ENCODE measurements around the gene PHB1.

DNA sequence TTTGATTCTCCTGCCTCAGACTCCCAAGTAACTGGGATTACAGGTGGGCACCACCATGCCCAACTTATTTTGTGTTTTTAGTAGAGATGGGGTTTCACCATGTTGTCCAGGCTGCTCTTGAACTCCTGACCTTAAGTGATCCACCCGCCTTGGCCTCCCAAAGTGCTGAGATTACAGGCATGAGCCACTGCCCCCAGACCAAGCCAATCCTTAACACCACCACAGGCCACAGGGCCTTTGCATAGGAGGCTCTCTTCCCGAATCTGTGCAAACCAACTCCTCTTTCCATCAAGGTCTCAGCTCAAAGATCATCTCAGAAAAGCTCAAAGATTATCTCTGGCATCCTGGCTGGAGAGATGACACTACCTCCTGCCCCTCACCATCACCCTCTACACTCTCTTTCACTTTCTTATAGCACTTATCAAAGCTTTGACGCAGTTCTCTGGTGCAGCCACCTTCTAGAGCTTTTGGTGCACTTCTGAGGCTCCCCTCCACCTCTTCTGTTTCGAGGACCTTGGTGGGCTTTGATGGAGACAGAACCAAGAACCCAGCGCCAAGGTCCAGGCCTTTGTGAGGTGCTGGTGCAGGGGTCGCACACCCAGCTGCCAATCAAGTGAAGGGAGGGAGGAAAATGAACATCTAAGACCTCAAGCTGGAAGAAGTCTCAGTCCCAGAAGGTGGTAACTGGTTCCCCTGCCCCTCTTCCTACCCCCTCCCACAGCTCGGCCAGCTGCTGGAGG, 23.2 kb upstream of the PHB1 start:
- no peak for TF ChIP-seq CTCF (conservative IDR thresholded peaks at IDR 0.05; ENCODE audit: low read depth, low read length)
- no peak for TF ChIP-seq EZH2phosphoT487 (IDR thresholded peaks at IDR 0.05; ENCODE audit: borderline replicate concordance, low read length)
